GM19467 (cell line): ENCODE data around the gene SPG7.
A peak's percentile ranks its signal among the peaks of the same experiment; 100 is the strongest.

Source experiments
- ATAC-seq: cut with Tn5 transposase; IDR thresholded peaks from one replicate; pipeline ENCODE4 v1.9.1; 2021; ENCODE audit warnings: mild to moderate bottlenecking, moderate library complexity; ENCODE audit not compliant: unreplicated experiment

The SPG7 gene

GRCh38 chr16:89484923-89485679 lies 23.1 kb upstream of the SPG7 start:
- ATAC-seq, result no peak

GRCh38 chr16:89485701-89486246 lies 22.4 kb upstream of the SPG7 start:
- no peak for ATAC-seq

GRCh38 chr16:89489040-89489897 lies 18.9 kb upstream of the SPG7 start:
- ATAC-seq, result no peak

- no peak for ATAC-seq
Measured at GRCh38 chr16:89489898-89490438, 18.2 kb upstream of the SPG7 start.

GRCh38 chr16:89490439-89491237 lies 17.6 kb upstream of the SPG7 start, which contains the start of gene ANKRD11:
ANKRD11 (minus strand) TSS chr16:89490561; CDS start chr16:89317019, 173,542 bp downstream.
- ATAC-seq, result peak; percentile 88

- no peak for ATAC-seq
Measured at GRCh38 chr16:89491238-89491869, 16.8 kb upstream of the SPG7 start.

GRCh38 chr16:89491974-89492687 lies 16.1 kb upstream of the SPG7 start:
- no peak for ATAC-seq

GRCh38 chr16:89493776-89494175 lies 14.4 kb upstream of the SPG7 start:
- no peak for ATAC-seq

GRCh38 chr16:89495121-89495520 lies 13.1 kb upstream of the SPG7 start:
- no peak for ATAC-seq

- no peak for ATAC-seq
Measured at GRCh38 chr16:89498839-89499238, 9.4 kb upstream of the SPG7 start.

- ATAC-seq, result no peak
Measured at GRCh38 chr16:89499767-89500166, 8.4 kb upstream of the SPG7 start.

GRCh38 chr16:89502081-89502843 lies 5.9 kb upstream of the SPG7 start:
- no peak for ATAC-seq

- ATAC-seq, result no peak
Measured at GRCh38 chr16:89504091-89504490, 4.1 kb upstream of the SPG7 start.

- no peak for ATAC-seq
Measured at GRCh38 chr16:89505204-89506112, 2.7 kb upstream of the SPG7 start.

GRCh38 chr16:89506113-89506504 lies 2.1 kb upstream of the SPG7 start:
- ATAC-seq, result no peak

- ATAC-seq, result no peak
Measured at GRCh38 chr16:89506791-89507191, 1.4 kb upstream of the SPG7 start.

- no peak for ATAC-seq
Measured at GRCh38 chr16:89507214-89507833, 879 bp upstream of the SPG7 start.
